Mesenchymal stem cell (in vitro differentiated cells and primary cell): ENCODE data around the gene LRIT3.

ENCODE experiments used
- DNase-seq: peaks from one replicate; pipeline ENCODE4 v3.0.0-alpha.2; 2013
- H2AFZ ChIP-seq: one replicate; pipeline ENCODE4 v1.6.1; 2013; ENCODE audit warnings: low read depth, mild to moderate bottlenecking, control low read depth, inconsistent platforms, low read length, moderate library complexity
- H2AK5ac ChIP-seq: 2 replicates; pipeline ENCODE4 v1.6.1; 2013; ENCODE audit warnings: low read length, moderate library complexity, mild to moderate bottlenecking, inconsistent platforms; ENCODE audit not compliant: severe bottlenecking
- H2BK120ac ChIP-seq: one replicate; pipeline ENCODE4 v1.6.1; 2013; ENCODE audit warnings: low read depth, mild to moderate bottlenecking, inconsistent platforms, low read length, moderate library complexity
- H2BK12ac ChIP-seq, 2 experiments: one replicate each; pipeline ENCODE4 v1.6.1; 2013; ENCODE audit warnings: inconsistent platforms in 2 of 2, low read length in 2 of 2, mild to moderate bottlenecking in 2 of 2, moderate library complexity in 2 of 2, control low read depth in 1 of 2
- H2BK15ac ChIP-seq: one replicate; pipeline ENCODE4 v1.6.1; 2013; ENCODE audit warnings: mild to moderate bottlenecking, low read depth, inconsistent platforms; ENCODE audit not compliant: poor library complexity, severe bottlenecking
- H2BK5ac ChIP-seq: 2 replicates; pipeline ENCODE4 v1.6.1; 2013; ENCODE audit warnings: low read depth, mild to moderate bottlenecking, low read length, control low read depth, inconsistent platforms; ENCODE audit not compliant: poor library complexity, severe bottlenecking
- H3K14ac ChIP-seq, 2 experiments: one replicate each; pipeline ENCODE4 v1.6.1; 2013; ENCODE audit warnings: inconsistent platforms in 2 of 2, low read length in 2 of 2, control low read depth in 1 of 2, mild to moderate bottlenecking in 1 of 2, moderate library complexity in 1 of 2
- H3K18ac ChIP-seq, 2 experiments: one replicate each; pipeline ENCODE4 v1.6.1; 2013; ENCODE audit warnings: inconsistent platforms in 2 of 2, low read length in 2 of 2, control low read depth in 1 of 2, low read depth in 1 of 2, mild to moderate bottlenecking in 1 of 2
- H3K23ac ChIP-seq, 2 experiments: one replicate each; pipeline ENCODE4 v1.6.1; 2013; ENCODE audit warnings: inconsistent platforms in 2 of 2, low read length in 2 of 2, mild to moderate bottlenecking in 2 of 2, moderate library complexity in 2 of 2, control low read depth in 1 of 2
- H3K27ac ChIP-seq: 2 replicates; pipeline ENCODE4 v1.5.1; 2013; ENCODE audit warnings: mild to moderate bottlenecking, moderate library complexity, low read length, control low read depth, inconsistent platforms; ENCODE audit not compliant: poor library complexity, severe bottlenecking
- H3K27me3 ChIP-seq, 2 experiments: 2 replicates each; pipeline versions ENCODE4 v1.6.1 to v1.7.0; 2013; ENCODE audit warnings: low read length in 2 of 2, mild to moderate bottlenecking in 2 of 2, moderate library complexity in 2 of 2, control low read depth in 1 of 2, inconsistent platforms in 1 of 2; ENCODE audit not compliant: control insufficient read depth in 1 of 2, insufficient read depth in 1 of 2
- H3K36me3 ChIP-seq, 2 experiments: 2 replicates each; pipeline versions ENCODE4 v1.6.1 to v1.7.0; 2013; ENCODE audit warnings: low read length in 2 of 2, control low read depth in 1 of 2, inconsistent platforms in 1 of 2, low read depth in 1 of 2, mild to moderate bottlenecking in 1 of 2; ENCODE audit not compliant: insufficient read depth in 2 of 2, control insufficient read depth in 1 of 2
- H3K4ac ChIP-seq, 2 experiments: one replicate each; pipeline ENCODE4 v1.6.1; 2013; ENCODE audit warnings: inconsistent platforms in 2 of 2, low read length in 2 of 2, mild to moderate bottlenecking in 2 of 2, moderate library complexity in 2 of 2, control low read depth in 1 of 2, low read depth in 1 of 2
- H3K4me1 ChIP-seq: 2 replicates; pipeline ENCODE4 v1.6.1; 2013; ENCODE audit warnings: low read depth, low read length, control low read depth; ENCODE audit not compliant: control insufficient read depth, insufficient read depth
- H3K4me2 ChIP-seq: 2 replicates; pipeline ENCODE4 v1.6.1; 2013; ENCODE audit warnings: low read length, mild to moderate bottlenecking, inconsistent platforms; ENCODE audit not compliant: poor library complexity, severe bottlenecking
- H3K4me3 ChIP-seq, 2 experiments: 2 replicates each; pipeline versions ENCODE4 v1.5.1 to v1.7.0; 2013; ENCODE audit warnings: low read length in 2 of 2, mild to moderate bottlenecking in 2 of 2, control low read depth in 1 of 2, low read depth in 1 of 2; ENCODE audit not compliant: insufficient read depth in 1 of 2
- H3K79me1 ChIP-seq: replicated peaks from 2 replicates; pipeline ENCODE4 v1.6.1; 2013; ENCODE audit warnings: mild to moderate bottlenecking, control low read depth, low read length, inconsistent platforms; ENCODE audit not compliant: poor library complexity, severe bottlenecking
- H3K9ac ChIP-seq: 2 replicates; pipeline ENCODE4 v1.7.0; 2013; ENCODE audit warnings: mild to moderate bottlenecking, low read length, moderate library complexity
- H3K9me3 ChIP-seq: 2 replicates; pipeline ENCODE4 v1.7.0; 2013; ENCODE audit warnings: mild to moderate bottlenecking, low read length; ENCODE audit not compliant: control insufficient read depth
- H4K8ac ChIP-seq: one replicate; pipeline ENCODE4 v1.6.1; 2013; ENCODE audit warnings: inconsistent platforms, mild to moderate bottlenecking, low read length, moderate library complexity
- H4K91ac ChIP-seq: one replicate; pipeline ENCODE4 v1.6.1; 2013; ENCODE audit warnings: mild to moderate bottlenecking, low read length, inconsistent platforms
- WGBS: methylation state at CpG from one replicate; pipeline ENCODE4 v1.1.7; 2013; ENCODE audit warnings: mixed read lengths; 5-methylcytosine and 5-hydroxymethylcytosine counted together

LRIT3 gene

GRCh38 chr4:109908731-109909130, 60.8 kb downstream of the LRIT3 start:
- no peak for DNase-seq
- no peak overlapping the region for H3K4ac ChIP-seq
- H3K27me3 ChIP-seq, result peaks cover 0 to 4% of the 10 kb centered on the region in 2 experiments
- 100% methylated on average over 1 of the region's 1 CpG for WGBS
- no peak overlapping the region for H3K23ac ChIP-seq
- no peaks in the 10 kb centered on the region for H3K79me1 ChIP-seq
- no peak overlapping the region for H2AK5ac ChIP-seq
- no peak overlapping the region for H3K18ac ChIP-seq
- no peaks in the 10 kb centered on the region for H3K9me3 ChIP-seq
- no peak overlapping the region for H3K4me2 ChIP-seq
- H3K9ac ChIP-seq, result no peak overlapping the region
- H2BK12ac ChIP-seq, result no peak overlapping the region
- peaks cover 4% of the 10 kb centered on the region for H3K4me1 ChIP-seq
- H2BK120ac ChIP-seq, result no peak overlapping the region
- no peak overlapping the region for H3K14ac ChIP-seq
- no peak overlapping the region for H3K27ac ChIP-seq
- no peak overlapping the region for H3K4me3 ChIP-seq
- no peak overlapping the region for H4K8ac ChIP-seq
- no peak overlapping the region for H2AFZ ChIP-seq
- no peak overlapping the region for H4K91ac ChIP-seq
- no peaks in the 10 kb centered on the region for H3K36me3 ChIP-seq
- H2BK15ac ChIP-seq, result no peak overlapping the region
- no peak overlapping the region for H2BK5ac ChIP-seq

GRCh38 chr4:109910256-109910655, 62.3 kb downstream of the LRIT3 start:
- H3K4me3 ChIP-seq, result no peak overlapping the region

GRCh38 chr4:109912706-109913595, 65.0 kb downstream of the LRIT3 start, which contains the start of gene EGF:
Gene EGF (plus strand): TSS chr4:109912883. CDS start chr4:109913336, 453 bp downstream.
- Histone ChIP-seq H3K4me2 (peak within 1 kb of the TSS; percentile 36), H2BK15ac (no peak within 1 kb of the TSS), H3K4ac (no peak within 1 kb of the TSS), H3K27ac (peak within 1 kb of the TSS; percentile 16), H3K79me1 (no peaks in the 10 kb centered on the region), H3K27me3 (peaks cover 3 to 19% of the 10 kb centered on the region in 2 experiments), H4K91ac (no peak within 1 kb of the TSS), H3K9ac (peak within 1 kb of the TSS; percentile 63), H2BK5ac (no peak within 1 kb of the TSS), H3K23ac (no peak within 1 kb of the TSS), H3K9me3 (no peaks in the 10 kb centered on the region), H3K4me3 (peak within 1 kb of the TSS in 1 of 2 experiments; percentile 60), H2BK120ac (no peak within 1 kb of the TSS), H3K4me1 (peaks cover 4% of the 10 kb centered on the region), H4K8ac (peak within 1 kb of the TSS; percentile 23), H3K14ac (peak within 1 kb of the TSS in 1 of 2 experiments; percentile 26), H2AFZ (no peak within 1 kb of the TSS), H3K36me3 (no peaks in the 10 kb centered on the region), H2AK5ac (no peak within 1 kb of the TSS), H3K18ac (peak within 1 kb of the TSS in 1 of 2 experiments; percentile 74), H2BK12ac (peak within 1 kb of the TSS; percentile 21 to 82)
- DNase-seq, result peak; percentile 73
- WGBS, result 61% methylated on average over 9 of the region's 9 CpGs

More at GRCh38 chr4:109910256-109910655, 62.3 kb downstream of the LRIT3 start:
- H2AK5ac ChIP-seq, result no peak overlapping the region
- no peaks in the 10 kb centered on the region for H3K79me1 ChIP-seq
- no peak overlapping the region for H4K8ac ChIP-seq
- H3K9me3 ChIP-seq, result no peaks in the 10 kb centered on the region
- no peak overlapping the region for H2BK15ac ChIP-seq
- no peak overlapping the region for H2BK5ac ChIP-seq
- DNase-seq, result no peak
- H3K27me3 ChIP-seq, result peaks cover under 1 to 15% of the 10 kb centered on the region in 2 experiments
- no peak overlapping the region for H3K14ac ChIP-seq
- H3K18ac ChIP-seq, result no peak overlapping the region
- no peak overlapping the region for H2BK12ac ChIP-seq
- H3K27ac ChIP-seq, result no peak overlapping the region
- H2AFZ ChIP-seq, result no peak overlapping the region
- no peaks in the 10 kb centered on the region for H3K36me3 ChIP-seq
- H4K91ac ChIP-seq, result no peak overlapping the region
- no CpG with 5 or more reads among the region's 2 CpGs for WGBS
- H3K4me1 ChIP-seq, result peaks cover 4% of the 10 kb centered on the region
- H3K4ac ChIP-seq, result no peak overlapping the region
- no peak overlapping the region for H3K4me2 ChIP-seq
- H3K9ac ChIP-seq, result no peak overlapping the region
- H3K23ac ChIP-seq, result no peak overlapping the region
- no peak overlapping the region for H2BK120ac ChIP-seq

GRCh38 chr4:109913596-109914241, 65.8 kb downstream of the LRIT3 start:
- Histone ChIP-seq H2AK5ac (no peak overlapping the region), H4K8ac (no peak overlapping the region), H3K27me3 (peaks cover 3 to 19% of the 10 kb centered on the region in 2 experiments), H3K36me3 (no peaks in the 10 kb centered on the region), H3K27ac (no peak overlapping the region), H2BK5ac (no peak overlapping the region), H3K79me1 (no peaks in the 10 kb centered on the region), H3K23ac (no peak overlapping the region), H3K4me2 (no peak overlapping the region), H2BK15ac (no peak overlapping the region), H3K9me3 (no peaks in the 10 kb centered on the region), H4K91ac (no peak overlapping the region), H2BK120ac (no peak overlapping the region), H2AFZ (no peak overlapping the region), H2BK12ac (no peak overlapping the region), H3K18ac (no peak overlapping the region), H3K9ac (no peak overlapping the region), H3K4me3 (peak overlapping the region in 1 of 2 experiments; percentile 60), H3K4me1 (peaks cover 4% of the 10 kb centered on the region), H3K4ac (no peak overlapping the region), H3K14ac (no peak overlapping the region)
- WGBS, result 100% methylated on average over 1 of the region's 2 CpGs
- no peak for DNase-seq
